Calu3 (cell line): ENCODE data around the gene CBR1. TPM values are rescaled to one million over a fixed set of nuclear protein-coding genes. Genes with fewer than 3 reads are reported as not detected.

ENCODE experiments used
- BruUV-seq: library from RNA; stranded (reverse); fragments of 400-500 nt; replicated peaks from 2 replicates; lab custom pipeline; 2021; lab: Mats Ljungman, UMichigan
- CTCF ChIA-PET: fragments of 300-600 bp; sonication (Branson Sonifier 250); formaldehyde crosslinking; loops from one replicate; lab custom pipeline; 2022; ENCODE audit warnings: antibody characterized with exemption; lab: Charles Lee
- DNase-seq: peaks from one replicate; pipeline ENCODE4 v3.0.0; 2022
- H3K27ac Mint-ChIP-seq: one replicate; pipeline ENCODE4 v1.8.0; 2022; ENCODE audit warnings: mixed read lengths; ENCODE audit not compliant: unreplicated experiment
- H3K27me3 Mint-ChIP-seq: one replicate; pipeline ENCODE4 v1.8.0; 2022; ENCODE audit warnings: mixed read lengths; ENCODE audit not compliant: unreplicated experiment
- H3K36me3 Mint-ChIP-seq: one replicate; pipeline ENCODE4 v1.8.0; 2022; ENCODE audit warnings: mild to moderate bottlenecking, moderate library complexity, mixed read lengths; ENCODE audit not compliant: insufficient read depth, unreplicated experiment
- H3K4me1 Mint-ChIP-seq: one replicate; pipeline ENCODE4 v1.8.0; 2022; ENCODE audit warnings: mild to moderate bottlenecking, low read depth, mixed read lengths; ENCODE audit not compliant: unreplicated experiment
- H3K4me3 Mint-ChIP-seq: one replicate; pipeline ENCODE4 v1.8.0; 2022; ENCODE audit warnings: mild to moderate bottlenecking, low read depth, moderate library complexity, mixed read lengths; ENCODE audit not compliant: unreplicated experiment
- H3K9me3 Mint-ChIP-seq: one replicate; pipeline ENCODE4 v1.8.0; 2022; ENCODE audit warnings: low read depth, mixed read lengths; ENCODE audit not compliant: unreplicated experiment
- intact Hi-C: fragments of 100-400 bp; cut with micrococcal nuclease; formaldehyde crosslinking; loops from one replicate; pipeline ENCODE4 v1.10.0; 2022; ENCODE audit not compliant: unreplicated experiment
- total RNA-seq: library from RNA; stranded (reverse); gene quantifications from 2 replicates; pipeline ENCODE4 v1.2.3, GENCODE V29; 2022
- TF ChIP-seq, protein P1 (sequence below): fragments of 200-600 bp; IDR thresholded peaks from one replicate; pipeline ENCODE4 v1.8.0; 2022; ENCODE audit warnings: antibody characterized with exemption; ENCODE audit not compliant: unreplicated experiment

The CBR1 gene
- total RNA-seq, 1 experiment from 2014 or later, result 57.8 TPM

DNA sequence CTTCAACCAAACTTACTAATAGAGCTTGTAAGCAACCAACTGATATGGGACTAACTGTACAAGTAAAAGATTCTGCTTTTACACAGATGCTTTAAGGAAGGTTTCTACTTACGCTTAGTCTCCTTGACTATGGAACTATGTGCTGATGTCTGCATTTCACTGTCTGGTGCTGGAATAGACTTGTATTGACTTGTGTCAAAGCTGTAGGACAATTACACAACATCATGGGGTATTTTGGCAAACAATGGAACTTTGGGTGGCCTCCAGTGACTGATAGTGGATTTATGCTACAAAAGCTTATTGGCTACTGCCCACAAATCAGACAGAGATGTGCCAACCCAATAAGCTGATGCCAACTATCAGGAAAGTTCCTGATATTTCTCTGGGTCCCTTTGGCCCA lies 10.6 kb downstream of the CBR1 start:
- Mint-ChIP-seq H3K9me3 (peaks cover 2% of the 10 kb centered on the region), H3K27ac (no peak overlapping the region), H3K27me3 (no peaks in the 10 kb centered on the region), H3K36me3 (no peaks in the 10 kb centered on the region), H3K4me3 (no peak overlapping the region), H3K4me1 (no peaks in the 10 kb centered on the region)
- intact Hi-C loops, result no loop called here
- BruUV-seq, result no TSS peak
- DNase-seq, result no peak
- CTCF ChIA-PET, result no interaction called here
- TF ChIP-seq, protein P1, sequence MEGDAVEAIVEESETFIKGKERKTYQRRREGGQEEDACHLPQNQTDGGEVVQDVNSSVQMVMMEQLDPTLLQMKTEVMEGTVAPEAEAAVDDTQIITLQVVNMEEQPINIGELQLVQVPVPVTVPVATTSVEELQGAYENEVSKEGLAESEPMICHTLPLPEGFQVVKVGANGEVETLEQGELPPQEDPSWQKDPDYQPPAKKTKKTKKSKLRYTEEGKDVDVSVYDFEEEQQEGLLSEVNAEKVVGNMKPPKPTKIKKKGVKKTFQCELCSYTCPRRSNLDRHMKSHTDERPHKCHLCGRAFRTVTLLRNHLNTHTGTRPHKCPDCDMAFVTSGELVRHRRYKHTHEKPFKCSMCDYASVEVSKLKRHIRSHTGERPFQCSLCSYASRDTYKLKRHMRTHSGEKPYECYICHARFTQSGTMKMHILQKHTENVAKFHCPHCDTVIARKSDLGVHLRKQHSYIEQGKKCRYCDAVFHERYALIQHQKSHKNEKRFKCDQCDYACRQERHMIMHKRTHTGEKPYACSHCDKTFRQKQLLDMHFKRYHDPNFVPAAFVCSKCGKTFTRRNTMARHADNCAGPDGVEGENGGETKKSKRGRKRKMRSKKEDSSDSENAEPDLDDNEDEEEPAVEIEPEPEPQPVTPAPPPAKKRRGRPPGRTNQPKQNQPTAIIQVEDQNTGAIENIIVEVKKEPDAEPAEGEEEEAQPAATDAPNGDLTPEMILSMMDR, result no peak

DNA sequence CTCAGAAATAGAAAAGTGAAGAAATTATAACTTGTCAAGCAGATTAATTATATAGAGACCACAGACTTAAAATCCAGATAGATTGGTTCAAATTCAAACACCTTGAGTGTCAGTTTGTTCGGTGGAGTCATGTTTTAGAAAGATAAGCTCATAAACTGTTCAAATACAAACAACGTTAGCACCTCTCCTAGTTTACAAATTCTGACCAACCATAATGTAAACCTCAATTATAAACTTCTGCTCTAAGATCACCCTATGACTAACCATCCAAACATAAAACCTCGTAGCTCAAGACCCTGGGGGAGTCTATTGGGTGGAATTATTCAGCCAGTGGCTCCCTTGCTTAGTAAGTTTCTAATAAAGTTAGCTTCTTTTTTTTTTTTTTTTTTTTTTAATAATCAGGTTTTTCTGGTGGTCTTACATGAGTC lies 12.4 kb downstream of the CBR1 start:
- Mint-ChIP-seq H3K36me3 (no peaks in the 10 kb centered on the region), H3K27ac (no peak overlapping the region), H3K4me3 (no peak overlapping the region), H3K4me1 (no peaks in the 10 kb centered on the region), H3K9me3 (peaks cover 2% of the 10 kb centered on the region), H3K27me3 (no peaks in the 10 kb centered on the region)
- no peak for DNase-seq
- CTCF ChIA-PET, result no interaction called here
- intact Hi-C loops, result no loop called here
- BruUV-seq, result no TSS peak
- TF ChIP-seq, protein P1, result no peak

DNA sequence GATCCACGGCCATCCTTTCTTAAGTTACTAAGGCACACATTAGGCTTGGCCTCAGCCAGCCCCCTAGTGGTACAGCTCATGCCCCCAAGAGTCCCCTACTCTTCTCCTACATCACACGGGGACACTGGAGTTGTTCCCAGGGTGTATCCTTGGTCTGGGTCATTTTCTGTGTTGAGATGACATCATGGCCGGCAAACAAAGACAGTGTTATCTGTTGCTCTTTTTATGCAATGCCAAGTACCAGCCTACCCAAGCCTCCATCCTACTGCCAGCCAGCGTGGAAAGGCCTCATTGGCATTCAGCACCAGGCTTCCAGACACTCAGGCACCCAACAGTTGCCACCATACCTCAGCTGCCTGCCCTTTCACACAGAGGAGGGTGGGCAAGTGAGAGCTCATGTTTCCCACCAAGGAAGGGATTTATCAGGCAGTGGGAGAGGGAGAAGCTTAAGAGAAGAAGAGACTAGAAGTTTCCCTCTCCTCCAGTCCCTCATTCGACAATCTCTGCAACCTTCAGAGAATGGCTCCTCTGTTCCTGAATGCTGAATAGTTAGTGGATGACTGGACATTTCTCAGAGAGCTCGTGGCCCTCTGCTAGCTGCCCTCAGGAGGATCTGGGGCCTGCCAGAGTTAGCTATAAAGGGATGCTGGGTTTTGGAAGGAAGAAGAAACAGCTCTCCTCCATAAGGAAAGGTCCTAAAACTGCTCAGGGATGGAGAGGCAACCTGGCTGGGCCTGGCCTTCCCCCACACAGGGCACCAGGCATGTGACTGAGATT lies 17.7 kb downstream of the CBR1 start:
- Mint-ChIP-seq H3K4me1 (no peaks in the 10 kb centered on the region), H3K36me3 (no peaks in the 10 kb centered on the region), H3K27ac (no peak overlapping the region), H3K4me3 (no peak overlapping the region), H3K9me3 (no peaks in the 10 kb centered on the region), H3K27me3 (no peaks in the 10 kb centered on the region)
- DNase-seq, result no peak
- CTCF ChIA-PET, result no interaction called here
- TF ChIP-seq, protein P1, result no peak
- intact Hi-C loops, result no loop called here
- no TSS peak for BruUV-seq

DNA sequence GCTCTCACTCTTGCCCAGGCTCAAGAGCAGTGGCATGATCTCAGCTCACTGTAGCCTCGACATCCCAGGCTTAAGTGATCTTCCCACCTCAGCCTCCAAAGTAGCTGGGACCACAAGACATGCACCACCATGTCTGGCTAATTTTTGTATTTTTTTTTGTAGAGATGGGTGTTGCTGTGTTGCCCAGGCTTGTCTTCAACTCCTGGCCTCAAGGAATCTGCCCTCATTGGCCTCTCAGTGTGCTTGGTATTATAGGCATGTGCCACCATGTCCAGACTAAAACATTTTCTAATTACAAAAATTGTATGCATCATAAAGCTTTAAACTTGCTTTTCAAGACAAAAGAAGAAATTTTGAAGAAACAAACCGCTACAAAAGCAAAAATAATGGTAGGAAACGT lies 20.1 kb downstream of the CBR1 start:
- intact Hi-C loops, result no loop called here
- DNase-seq, result no peak

More for the DNA sequence above, 20.1 kb downstream of the CBR1 start:
- Mint-ChIP-seq H3K4me1 (no peaks in the 10 kb centered on the region), H3K36me3 (no peaks in the 10 kb centered on the region), H3K9me3 (peaks cover 3% of the 10 kb centered on the region), H3K4me3 (no peak overlapping the region), H3K27me3 (no peaks in the 10 kb centered on the region), H3K27ac (no peak overlapping the region)
- TF ChIP-seq, protein P1, result no peak
- BruUV-seq, result no TSS peak
- CTCF ChIA-PET, result no interaction called here
